OCI-LY1 (cell line): ENCODE results near the gene CUX1.

Experiments
- CTCF ChIP-seq: fragments of 200-600 bp; sonication (generic), shearing (Covaris generic); IDR thresholded peaks from 2 replicates; pipeline ENCODE4 v1.5.1; 2017; ENCODE audit warnings: mild to moderate bottlenecking, antibody characterized with exemption, low read length, moderate library complexity, mixed read lengths
- EZH2 ChIP-seq: fragments of 200-600 bp; sonication (generic), shearing (Covaris generic); IDR thresholded peaks from 2 replicates; pipeline ENCODE4 v1.8.0; 2017; ENCODE audit warnings: borderline replicate concordance, mixed run types, mild to moderate bottlenecking, antibody characterized with exemption, low read length, moderate library complexity, mixed read lengths

- TF ChIP-seq CTCF (no peak), EZH2 (no peak)
These were observed 50.9 kb downstream of the CUX1 start for GRCh38 chr7:101868191-101868950.
